NCI-H1930 (cell line): ENCODE data around the gene GABRP.

ENCODE experiments used
- DNase-seq, 2 experiments: peaks; one replicate each; lab custom pipeline; 2025; lab: John Stamatoyannopoulos, UW

Gene GABRP

DNA sequence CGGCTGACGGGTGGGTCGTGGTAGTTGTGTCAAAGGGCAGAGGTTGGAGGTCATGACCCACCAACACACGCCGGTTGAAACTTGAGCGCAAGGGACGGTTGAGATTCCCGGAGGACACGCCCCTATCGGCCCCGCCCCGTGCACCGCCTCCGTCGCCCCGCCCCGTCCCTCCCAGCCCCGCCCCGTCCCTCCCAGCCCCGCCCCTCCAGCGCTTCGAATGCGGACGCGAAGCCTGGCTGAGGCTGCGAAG, 78.1 kb downstream of the GABRP start:
- DNase-seq, result no peak

DNA sequence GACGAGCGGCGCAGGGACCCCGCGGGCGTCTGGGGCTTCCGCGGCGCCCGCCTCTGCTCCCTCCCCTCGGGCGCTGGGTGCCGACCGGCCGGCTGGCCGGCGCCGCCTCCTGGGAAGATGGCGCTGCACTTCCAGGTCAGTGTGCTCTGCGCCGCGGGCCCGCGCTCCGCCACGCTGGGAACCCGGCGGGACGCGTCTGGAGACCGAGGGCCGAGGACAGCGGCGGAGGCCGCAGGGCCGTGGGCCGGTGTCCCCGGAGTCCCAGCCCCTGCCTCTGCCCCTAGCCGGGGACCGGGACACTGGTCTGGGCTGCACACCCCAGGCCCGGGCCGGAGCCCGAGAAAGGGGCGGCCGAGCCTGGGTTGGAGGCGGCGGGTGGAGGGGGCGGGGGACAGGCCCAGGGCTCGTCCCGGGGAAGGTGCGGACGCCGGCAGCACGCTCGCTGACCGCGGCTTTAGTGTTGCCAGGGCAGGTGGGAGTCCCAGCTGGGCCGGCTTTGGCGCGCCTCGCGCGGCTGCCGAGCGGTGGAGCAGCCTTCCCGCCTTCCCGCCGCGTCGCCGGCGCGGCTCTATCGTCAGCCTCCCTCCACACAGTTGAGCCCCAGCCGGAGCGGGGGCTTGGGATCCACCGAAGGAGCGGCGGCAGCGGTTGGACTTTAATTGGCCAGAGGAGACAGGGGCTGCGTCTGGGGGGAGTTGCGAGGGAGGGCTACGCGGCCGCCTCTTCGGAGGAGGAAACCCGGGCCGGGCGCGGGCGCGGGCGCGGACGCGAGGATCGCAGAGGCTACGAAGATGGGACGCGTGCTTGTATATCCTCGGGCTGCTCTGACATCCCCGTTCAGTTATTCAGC, 78.6 kb downstream of the GABRP start, which contains the start of gene RANBP17:
TSS of gene RANBP17 (plus strand) at position 102 of the 850 bp plus-strand sequence.
- peak; percentile 21 to 39 for DNase-seq

DNA sequence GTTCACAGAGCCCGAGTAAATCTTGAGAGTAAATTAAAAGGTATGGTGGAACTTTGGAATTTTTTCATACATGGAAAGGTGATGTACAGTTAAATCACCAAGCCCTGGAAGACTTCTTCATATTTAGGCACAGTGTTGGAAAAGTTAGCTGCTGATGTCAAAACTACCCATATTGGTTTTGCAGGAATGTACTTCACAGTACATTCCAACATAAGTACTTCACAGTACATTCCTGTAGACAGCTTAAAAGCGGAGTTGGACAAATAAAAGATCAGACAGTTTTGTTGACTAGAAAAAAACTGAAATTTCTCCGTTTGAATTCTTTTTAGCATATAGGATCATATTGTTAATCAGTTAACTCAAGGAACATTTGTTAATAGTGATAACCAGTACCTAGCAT, 80.1 kb downstream of the GABRP start:
- DNase-seq, result no peak
